NCI-H2196 treated with DMSO at 0.1 percent for 48 hours (cell line): ENCODE results near the gene KPNA3.
"Not testable (repeated sequence)": the region's sequence is repeated elsewhere in the genome, so short reads cannot be mapped to it uniquely, and the experiment has no call there.

Experiments
- DNase-seq: peaks from one replicate; lab custom pipeline; 2025; ENCODE audit not compliant: unreplicated experiment; lab: John Stamatoyannopoulos, UW

The KPNA3 gene

GRCh38 chr13:49754146-49754545 is 38.3 kb downstream of the KPNA3 start:
- no peak for DNase-seq

- no peak for DNase-seq
These were observed 42.6 kb downstream of the KPNA3 start for GRCh38 chr13:49749848-49750247.

GRCh38 chr13:49746111-49746510 is 46.4 kb downstream of the KPNA3 start:
- no peak for DNase-seq

- DNase-seq = no peak
These were observed 51.6 kb downstream of the KPNA3 start for GRCh38 chr13:49740870-49741269.

- DNase-seq = no peak
These were observed 52.8 kb downstream of the KPNA3 start for GRCh38 chr13:49739498-49740187.

- DNase-seq = no peak
These were observed 59.1 kb downstream of the KPNA3 start for GRCh38 chr13:49733181-49733951.

GRCh38 chr13:49731766-49732165 is 60.7 kb downstream of the KPNA3 start:
- DNase-seq = no peak

- no peak for DNase-seq
These were observed 75.9 kb downstream of the KPNA3 start for GRCh38 chr13:49716615-49717014.

GRCh38 chr13:49714757-49715156 is 77.7 kb downstream of the KPNA3 start:
- DNase-seq = no peak

- DNase-seq = no peak
These were observed 81.1 kb downstream of the KPNA3 start for GRCh38 chr13:49711218-49711863.

- not testable (repeated sequence) for DNase-seq
These were observed 88.2 kb downstream of the KPNA3 start for GRCh38 chr13:49704264-49704663.

- DNase-seq = no peak
These were observed 91.0 kb downstream of the KPNA3 start for GRCh38 chr13:49701491-49701890.

GRCh38 chr13:49697468-49697867 is 95.0 kb downstream of the KPNA3 start:
- no peak for DNase-seq

- no peak for DNase-seq
These were observed 98.0 kb downstream of the KPNA3 start for GRCh38 chr13:49694446-49694845.

- DNase-seq = no peak
These were observed 98.6 kb downstream of the KPNA3 start for GRCh38 chr13:49693877-49694276.

GRCh38 chr13:49693191-49693733 is 99.2 kb downstream of the KPNA3 start:
- DNase-seq = no peak

GRCh38 chr13:49690995-49691784 is 101.3 kb downstream of the KPNA3 start, which contains the start of gene EBPL:
EBPL (minus strand) TSS chr13:49691486; CDS start chr13:49691424, 62 bp downstream.
- peak; percentile 63 for DNase-seq

- no peak for DNase-seq
These were observed 102.1 kb downstream of the KPNA3 start for GRCh38 chr13:49690133-49690994.

GRCh38 chr13:49683489-49683888 is 109.0 kb downstream of the KPNA3 start:
- DNase-seq = no peak
